Hepatocyte (in vitro differentiated cells): ENCODE measurements around the gene CAPN13. TPM values are rescaled to one million over a fixed set of nuclear protein-coding genes. Genes with fewer than 3 reads are reported as not detected.

Experiments used
- DNase-seq: peaks from one replicate; pipeline ENCODE4 v3.0.0-alpha.2; 2016; ENCODE audit warnings: low spot score
- H2AFZ ChIP-seq: fragments of 200-600 bp; sonication (generic); 2 replicates; pipeline ENCODE4 v1.6.0; 2016; ENCODE audit warnings: antibody characterized with exemption, mild to moderate bottlenecking
- H3K27ac ChIP-seq: fragments of 200-600 bp; sonication (generic); 2 replicates; pipeline ENCODE4 v1.5.1; 2016; ENCODE audit warnings: mild to moderate bottlenecking
- H3K27me3 ChIP-seq: fragments of 200-600 bp; sonication (generic); 2 replicates; pipeline ENCODE4 v1.6.1; 2016
- H3K36me3 ChIP-seq: fragments of 200-600 bp; sonication (generic); replicated peaks from 2 replicates; pipeline ENCODE4 v1.5.1; 2016; ENCODE audit warnings: low read depth; ENCODE audit not compliant: insufficient read depth
- H3K4me1 ChIP-seq: fragments of 200-600 bp; sonication (generic); 2 replicates; pipeline ENCODE4 v1.5.1; 2016; ENCODE audit warnings: mild to moderate bottlenecking, moderate library complexity; ENCODE audit not compliant: insufficient read depth
- H3K4me2 ChIP-seq: fragments of 200-600 bp; sonication (generic); 2 replicates; pipeline ENCODE4 v1.6.0; 2016
- H3K4me3 ChIP-seq: fragments of 200-600 bp; sonication (generic); 2 replicates; pipeline ENCODE4 v1.5.1; 2016; ENCODE audit warnings: mild to moderate bottlenecking
- H3K79me2 ChIP-seq: fragments of 200-600 bp; sonication (generic); 2 replicates; pipeline ENCODE4 v1.6.0; 2017; ENCODE audit warnings: mild to moderate bottlenecking
- H3K9me2 ChIP-seq: fragments of 200-600 bp; sonication (generic); replicated peaks from 2 replicates; pipeline ENCODE4 v1.6.0; 2017; ENCODE audit warnings: mild to moderate bottlenecking; ENCODE audit not compliant: insufficient read depth
- H3K9me3 ChIP-seq: fragments of 200-600 bp; sonication (generic); 2 replicates; pipeline ENCODE4 v1.5.1; 2016; ENCODE audit warnings: low read depth, mild to moderate bottlenecking
- H4K20me1 ChIP-seq: fragments of 200-600 bp; sonication (generic); 2 replicates; pipeline ENCODE4 v1.6.0; 2016; ENCODE audit warnings: mild to moderate bottlenecking; ENCODE audit not compliant: insufficient read depth, poor library complexity, severe bottlenecking
- EZH2 ChIP-seq: fragments of 200-600 bp; sonication (generic); IDR thresholded peaks from 2 replicates; pipeline ENCODE4 v1.6.1; 2016; ENCODE audit warnings: antibody characterized with exemption, mild to moderate bottlenecking, borderline replicate concordance
- EZH2phosphoT487 ChIP-seq: fragments of 200-600 bp; sonication (generic); IDR thresholded peaks from one replicate; pipeline ENCODE4 v1.6.1; 2018; ENCODE audit warnings: antibody characterized with exemption, mild to moderate bottlenecking, low read depth, moderate library complexity; ENCODE audit not compliant: unreplicated experiment, severe bottlenecking
- WGBS: methylation state at CpG from one replicate; pipeline ENCODE4 v1.1.6; 2016; ENCODE audit warnings: low lambda C conversion rate; ENCODE audit errors: missing lambda C conversion rate; 5-methylcytosine and 5-hydroxymethylcytosine counted together
- polyA plus RNA-seq: library from polyadenylated mRNA; unstranded; fragments of >200 nt; fragmentation: Nextera tagmentation; extraction: Ambion mirVana; gene quantifications from 2 replicates; pipeline ENCODE4 v1.2.1, GENCODE V29; 2016
- total RNA-seq: library from RNA; depleted of rRNA; stranded (reverse); fragments of >200 nt; gene quantifications from 2 replicates; pipeline ENCODE4 v1.2.3, GENCODE V29; 2014
- TF ChIP-seq, protein P1 (sequence below): fragments of 200-600 bp; sonication (generic); IDR thresholded peaks from 2 replicates; pipeline ENCODE4 v1.5.1; 2016; ENCODE audit warnings: antibody characterized with exemption, mild to moderate bottlenecking; ENCODE audit not compliant: poor library complexity

Gene CAPN13
- total and polyA plus RNA-seq, 2 experiments from 2014 or later: 5.9 to 6.0 TPM

DNA sequence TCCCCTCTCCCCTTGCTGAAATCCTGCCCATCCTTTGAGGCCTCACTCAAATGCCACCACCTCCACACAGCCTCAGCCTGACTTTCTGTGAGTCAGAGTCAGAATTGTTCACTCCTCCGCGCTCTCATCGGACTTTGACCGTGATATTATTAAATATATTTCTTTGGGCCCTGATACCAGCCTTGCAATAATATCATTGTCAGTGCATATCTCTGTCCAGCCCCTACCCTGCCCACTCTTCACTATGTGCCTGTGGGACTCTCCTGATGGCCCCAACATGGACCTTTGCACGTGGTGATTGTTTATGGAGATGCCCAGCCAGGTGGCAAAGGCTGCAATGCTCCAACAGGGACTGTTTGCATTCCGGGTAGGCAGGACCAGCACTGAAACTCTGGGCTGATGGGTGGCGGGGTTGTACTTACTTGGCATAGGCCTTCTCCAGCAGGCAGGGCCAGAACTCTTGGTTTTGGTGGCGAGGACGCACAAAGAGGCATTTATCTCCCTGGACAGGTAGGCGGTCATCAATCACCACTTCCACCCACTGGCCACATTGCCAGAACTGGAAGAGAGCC lies 37.3 kb downstream of the CAPN13 start:
- H3K27ac ChIP-seq: no peak overlapping the region
- DNase-seq: no peak
- no peaks in the 10 kb centered on the region for H3K9me2 ChIP-seq
- no peaks in the 10 kb centered on the region for H3K79me2 ChIP-seq
- H3K27me3 ChIP-seq: no peaks in the 10 kb centered on the region
- no peak overlapping the region for H2AFZ ChIP-seq
- H4K20me1 ChIP-seq: no peaks in the 10 kb centered on the region
- H3K4me1 ChIP-seq: no peaks in the 10 kb centered on the region
- TF ChIP-seq, protein P1, sequence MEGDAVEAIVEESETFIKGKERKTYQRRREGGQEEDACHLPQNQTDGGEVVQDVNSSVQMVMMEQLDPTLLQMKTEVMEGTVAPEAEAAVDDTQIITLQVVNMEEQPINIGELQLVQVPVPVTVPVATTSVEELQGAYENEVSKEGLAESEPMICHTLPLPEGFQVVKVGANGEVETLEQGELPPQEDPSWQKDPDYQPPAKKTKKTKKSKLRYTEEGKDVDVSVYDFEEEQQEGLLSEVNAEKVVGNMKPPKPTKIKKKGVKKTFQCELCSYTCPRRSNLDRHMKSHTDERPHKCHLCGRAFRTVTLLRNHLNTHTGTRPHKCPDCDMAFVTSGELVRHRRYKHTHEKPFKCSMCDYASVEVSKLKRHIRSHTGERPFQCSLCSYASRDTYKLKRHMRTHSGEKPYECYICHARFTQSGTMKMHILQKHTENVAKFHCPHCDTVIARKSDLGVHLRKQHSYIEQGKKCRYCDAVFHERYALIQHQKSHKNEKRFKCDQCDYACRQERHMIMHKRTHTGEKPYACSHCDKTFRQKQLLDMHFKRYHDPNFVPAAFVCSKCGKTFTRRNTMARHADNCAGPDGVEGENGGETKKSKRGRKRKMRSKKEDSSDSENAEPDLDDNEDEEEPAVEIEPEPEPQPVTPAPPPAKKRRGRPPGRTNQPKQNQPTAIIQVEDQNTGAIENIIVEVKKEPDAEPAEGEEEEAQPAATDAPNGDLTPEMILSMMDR: no peak
- TF ChIP-seq EZH2phosphoT487 (no peak), EZH2 (no peak)
- H3K9me3 ChIP-seq: no peaks in the 10 kb centered on the region
- H3K4me2 ChIP-seq: no peak overlapping the region
- no peak overlapping the region for H3K4me3 ChIP-seq
- H3K36me3 ChIP-seq: no peaks in the 10 kb centered on the region
- WGBS: 86% methylated on average over 10 of the region's 10 CpGs

DNA sequence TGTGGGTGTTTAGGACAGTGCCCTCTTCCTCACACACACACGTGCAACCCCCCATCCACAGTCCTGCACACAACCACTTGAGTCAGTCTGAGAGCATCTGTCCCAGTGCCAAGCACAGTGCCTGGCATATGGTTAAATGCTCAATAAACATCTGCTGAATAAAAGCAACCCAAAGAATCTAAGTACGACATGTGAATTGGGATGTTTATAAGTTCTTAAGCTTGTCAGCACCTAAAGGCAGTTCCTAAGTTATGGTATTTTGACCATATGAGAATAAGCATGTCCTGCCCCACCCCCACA lies 37.8 kb downstream of the CAPN13 start:
- 66% methylated on average over 2 of the region's 2 CpGs for WGBS

DNA sequence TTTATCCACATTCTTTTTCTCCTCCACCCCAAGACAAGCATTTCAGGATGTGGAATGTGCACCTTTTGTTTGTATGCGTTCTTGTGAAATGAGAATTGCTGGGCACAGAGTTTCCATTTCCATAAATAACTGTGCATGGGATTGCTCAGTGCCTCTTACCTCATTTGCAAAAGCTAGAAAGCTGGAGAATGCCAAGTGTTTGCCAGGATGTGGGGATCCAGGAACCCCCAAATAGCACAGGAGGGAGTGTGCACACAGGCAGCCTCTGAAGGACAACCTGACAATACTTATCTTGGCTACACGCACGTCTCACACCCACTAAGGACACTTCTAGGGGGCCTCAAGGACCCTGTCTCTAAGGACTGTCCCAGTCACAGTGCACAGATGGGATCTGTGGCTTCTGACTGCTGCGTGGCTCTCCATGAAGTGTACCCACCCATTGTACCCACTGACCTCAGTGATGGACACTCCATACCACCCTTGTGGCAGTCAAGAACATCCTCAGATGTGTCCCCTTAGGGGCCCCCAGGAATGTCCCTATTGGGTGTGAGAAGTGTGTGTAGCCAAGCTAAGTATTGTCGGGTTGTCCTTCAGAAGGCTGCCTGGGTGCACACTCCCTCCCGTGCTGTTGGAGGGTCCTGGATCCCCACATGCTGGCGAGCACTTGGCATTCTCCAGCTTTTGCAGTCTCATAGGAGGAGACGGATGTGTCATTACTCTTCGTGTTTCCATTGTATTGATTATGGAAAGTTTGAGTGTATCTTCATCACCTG lies 38.4 kb downstream of the CAPN13 start:
- Histone ChIP-seq H3K4me2 (no peak overlapping the region), H3K79me2 (no peaks in the 10 kb centered on the region), H3K4me1 (no peaks in the 10 kb centered on the region), H3K36me3 (no peaks in the 10 kb centered on the region), H3K27ac (no peak overlapping the region), H4K20me1 (no peaks in the 10 kb centered on the region), H3K4me3 (no peak overlapping the region), H3K9me3 (no peaks in the 10 kb centered on the region), H3K27me3 (no peaks in the 10 kb centered on the region), H2AFZ (no peak overlapping the region), H3K9me2 (no peaks in the 10 kb centered on the region)
- TF ChIP-seq EZH2 (no peak), EZH2phosphoT487 (no peak)
- TF ChIP-seq, protein P1: no peak
- WGBS: 88% methylated on average over 9 of the region's 9 CpGs
- DNase-seq: no peak

More for the DNA sequence above, 37.8 kb downstream of the CAPN13 start:
- no peak overlapping the region for H2AFZ ChIP-seq
- H3K27me3 ChIP-seq: no peaks in the 10 kb centered on the region
- no peak overlapping the region for H3K4me3 ChIP-seq
- no peaks in the 10 kb centered on the region for H4K20me1 ChIP-seq
- no peaks in the 10 kb centered on the region for H3K9me3 ChIP-seq
- no peaks in the 10 kb centered on the region for H3K36me3 ChIP-seq
- H3K79me2 ChIP-seq: no peaks in the 10 kb centered on the region
- H3K4me2 ChIP-seq: no peak overlapping the region
- H3K27ac ChIP-seq: no peak overlapping the region
- H3K9me2 ChIP-seq: no peaks in the 10 kb centered on the region
- TF ChIP-seq, protein P1: no peak
- TF ChIP-seq EZH2: no peak
- TF ChIP-seq EZH2phosphoT487: no peak
- DNase-seq: no peak
- no peaks in the 10 kb centered on the region for H3K4me1 ChIP-seq
